WTC11 (cell line): ENCODE measurements around the gene ZNF740. TPM values are rescaled to one million over a fixed set of nuclear protein-coding genes. Genes with fewer than 3 reads are reported as not detected.

ENCODE experiments used
- ATAC-seq: fragments of 200-7000 bp; cut with Tn5 transposase; 2 replicates; pipeline ENCODE4 v1.10.0; 2021; ENCODE audit warnings: mild to moderate bottlenecking, moderate library complexity
- CTCF ChIA-PET: fragments of 300-600 bp; sonication (Branson Sonifier 250); formaldehyde crosslinking; loops from one replicate; lab custom pipeline; 2021; ENCODE audit warnings: antibody characterized with exemption; lab: Charles Lee
- POLR2A ChIA-PET: fragments of 350-600 bp; sonication (Branson Sonifier 250); formaldehyde crosslinking; loops from one replicate; lab custom pipeline; 2021; ENCODE audit warnings: antibody characterized with exemption; lab: Charles Lee
- DNase-seq: peaks from one replicate; pipeline ENCODE4 v3.0.0; 2021; ENCODE audit warnings: low spot score
- H3K27ac Mint-ChIP-seq: 2 replicates; pipeline ENCODE4 v1.8.0; 2021; ENCODE audit warnings: mixed read lengths
- H3K27me3 Mint-ChIP-seq: 2 replicates; pipeline ENCODE4 v1.8.0; 2021; ENCODE audit warnings: low read depth, mild to moderate bottlenecking, moderate library complexity, mixed read lengths
- H3K36me3 Mint-ChIP-seq: 2 replicates; pipeline ENCODE4 v1.8.0; 2021; ENCODE audit warnings: mixed read lengths
- H3K4me1 Mint-ChIP-seq: 2 replicates; pipeline ENCODE4 v1.8.0; 2022; ENCODE audit warnings: mixed read lengths
- H3K4me3 Mint-ChIP-seq: 2 replicates; pipeline ENCODE4 v1.8.0; 2021; ENCODE audit warnings: mild to moderate bottlenecking, moderate library complexity, mixed read lengths
- H3K9me3 Mint-ChIP-seq: 2 replicates; pipeline ENCODE4 v1.8.0; 2021; ENCODE audit warnings: mixed read lengths
- E2F5 ChIP-seq: sonication (generic); formaldehyde crosslinking; IDR thresholded peaks from 2 replicates; pipeline ENCODE4 v1.8.1; 2022; ENCODE audit warnings: mild to moderate bottlenecking, moderate library complexity, missing genetic modification reagents
- FOXP1 ChIP-seq: sonication (generic); formaldehyde crosslinking; IDR thresholded peaks from 2 replicates; pipeline ENCODE4 v1.8.0; 2022; ENCODE audit warnings: missing genetic modification reagents, mild to moderate bottlenecking, moderate library complexity, borderline replicate concordance
- IRF1 ChIP-seq: sonication (generic); formaldehyde crosslinking; IDR thresholded peaks from 2 replicates; pipeline ENCODE4 v1.8.0; 2023; ENCODE audit warnings: missing genetic modification reagents
- NFE2L1 ChIP-seq: sonication (generic); formaldehyde crosslinking; IDR thresholded peaks from 2 replicates; pipeline ENCODE4 v1.8.1; 2023; ENCODE audit warnings: missing genetic modification reagents
- OVOL2 ChIP-seq: fragments of 250-450 bp; sonication (Bioruptor Pico); IDR thresholded peaks from 2 replicates; pipeline ENCODE4 v1.9.0; 2021; ENCODE audit warnings: mild to moderate bottlenecking, borderline replicate concordance
- RELA ChIP-seq: sonication (generic); formaldehyde crosslinking; IDR thresholded peaks from 2 replicates; pipeline ENCODE4 v1.8.1; 2022; ENCODE audit warnings: missing genetic modification reagents, mild to moderate bottlenecking, borderline replicate concordance
- STAT6 ChIP-seq: sonication (generic); formaldehyde crosslinking; conservative IDR thresholded peaks from 2 replicates; pipeline ENCODE4 v1.8.1; 2023; ENCODE audit warnings: mild to moderate bottlenecking, low read depth, missing genetic modification reagents, moderate library complexity
- TCF7 ChIP-seq: sonication (generic); formaldehyde crosslinking; IDR thresholded peaks from 2 replicates; pipeline ENCODE4 v1.8.0; 2022; ENCODE audit warnings: mild to moderate bottlenecking, low read depth, missing genetic modification reagents, moderate library complexity
- USF2 ChIP-seq: sonication (generic); formaldehyde crosslinking; IDR thresholded peaks from 2 replicates; pipeline ENCODE4 v1.8.1; 2023; ENCODE audit warnings: mild to moderate bottlenecking, missing genetic modification reagents, moderate library complexity
- ZNF138 ChIP-seq: sonication (generic); formaldehyde crosslinking; conservative IDR thresholded peaks from 2 replicates; pipeline ENCODE4 v1.8.1; 2022; ENCODE audit warnings: mild to moderate bottlenecking, moderate library complexity, missing genetic modification reagents
- ZNF219 ChIP-seq: sonication (generic); formaldehyde crosslinking; IDR thresholded peaks from 2 replicates; pipeline ENCODE4 v1.8.0; 2023; ENCODE audit warnings: missing genetic modification reagents, mild to moderate bottlenecking, borderline replicate concordance
- ZNF396 ChIP-seq: fragments of 250-450 bp; sonication (Bioruptor Pico); IDR thresholded peaks from 2 replicates; pipeline ENCODE4 v1.8.0; 2021; ENCODE audit warnings: mild to moderate bottlenecking, moderate library complexity, borderline replicate concordance
- total RNA-seq: library from RNA; stranded (reverse); gene quantifications from 3 replicates; pipeline ENCODE4 v1.2.3, GENCODE V29; 2021
- TF ChIP-seq, protein P1 (sequence below): sonication (generic); formaldehyde crosslinking; IDR thresholded peaks from 2 replicates; pipeline ENCODE4 v1.8.0; 2022; ENCODE audit warnings: mild to moderate bottlenecking, missing genetic modification reagents
- TF ChIP-seq, protein P2 (sequence below): sonication (generic); formaldehyde crosslinking; IDR thresholded peaks from 2 replicates; pipeline ENCODE4 v1.8.0; 2022; ENCODE audit warnings: mild to moderate bottlenecking, missing genetic modification reagents
- TF ChIP-seq, protein P3 (sequence below): sonication (generic); formaldehyde crosslinking; IDR thresholded peaks from 2 replicates; pipeline ENCODE4 v1.8.0; 2022; ENCODE audit warnings: missing genetic modification reagents
- TF ChIP-seq, protein P4 (sequence below): sonication (generic); formaldehyde crosslinking; IDR thresholded peaks from 2 replicates; pipeline ENCODE4 v1.8.1; 2023; ENCODE audit warnings: mild to moderate bottlenecking, missing genetic modification reagents
- TF ChIP-seq, protein P5 (sequence below): sonication (generic); formaldehyde crosslinking; IDR thresholded peaks from 2 replicates; pipeline ENCODE4 v1.8.1; 2022; ENCODE audit warnings: low read depth, mild to moderate bottlenecking, moderate library complexity, missing genetic modification reagents, borderline replicate concordance

The ZNF740 gene
- total RNA-seq, 1 experiment from 2014 or later: 26.6 TPM

- TF ChIP-seq, protein P1, sequence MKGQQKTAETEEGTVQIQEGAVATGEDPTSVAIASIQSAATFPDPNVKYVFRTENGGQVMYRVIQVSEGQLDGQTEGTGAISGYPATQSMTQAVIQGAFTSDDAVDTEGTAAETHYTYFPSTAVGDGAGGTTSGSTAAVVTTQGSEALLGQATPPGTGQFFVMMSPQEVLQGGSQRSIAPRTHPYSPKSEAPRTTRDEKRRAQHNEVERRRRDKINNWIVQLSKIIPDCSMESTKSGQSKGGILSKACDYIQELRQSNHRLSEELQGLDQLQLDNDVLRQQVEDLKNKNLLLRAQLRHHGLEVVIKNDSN (CRISPR knock-in tag): no peak
- no peak for TF ChIP-seq RELA (CRISPR knock-in tag)
- TF ChIP-seq NFE2L1: no peak
- TF ChIP-seq ZNF219 (CRISPR knock-in tag): no peak
- TF ChIP-seq, protein P2, sequence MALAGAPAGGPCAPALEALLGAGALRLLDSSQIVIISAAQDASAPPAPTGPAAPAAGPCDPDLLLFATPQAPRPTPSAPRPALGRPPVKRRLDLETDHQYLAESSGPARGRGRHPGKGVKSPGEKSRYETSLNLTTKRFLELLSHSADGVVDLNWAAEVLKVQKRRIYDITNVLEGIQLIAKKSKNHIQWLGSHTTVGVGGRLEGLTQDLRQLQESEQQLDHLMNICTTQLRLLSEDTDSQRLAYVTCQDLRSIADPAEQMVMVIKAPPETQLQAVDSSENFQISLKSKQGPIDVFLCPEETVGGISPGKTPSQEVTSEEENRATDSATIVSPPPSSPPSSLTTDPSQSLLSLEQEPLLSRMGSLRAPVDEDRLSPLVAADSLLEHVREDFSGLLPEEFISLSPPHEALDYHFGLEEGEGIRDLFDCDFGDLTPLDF: no peak
- no peak for TF ChIP-seq ZNF138
- TF ChIP-seq OVOL2 (CRISPR knock-in tag): no peak
- no peak for TF ChIP-seq IRF1 (CRISPR knock-in tag)
- no peak for TF ChIP-seq USF2 (CRISPR knock-in tag)
- TF ChIP-seq, protein P3, sequence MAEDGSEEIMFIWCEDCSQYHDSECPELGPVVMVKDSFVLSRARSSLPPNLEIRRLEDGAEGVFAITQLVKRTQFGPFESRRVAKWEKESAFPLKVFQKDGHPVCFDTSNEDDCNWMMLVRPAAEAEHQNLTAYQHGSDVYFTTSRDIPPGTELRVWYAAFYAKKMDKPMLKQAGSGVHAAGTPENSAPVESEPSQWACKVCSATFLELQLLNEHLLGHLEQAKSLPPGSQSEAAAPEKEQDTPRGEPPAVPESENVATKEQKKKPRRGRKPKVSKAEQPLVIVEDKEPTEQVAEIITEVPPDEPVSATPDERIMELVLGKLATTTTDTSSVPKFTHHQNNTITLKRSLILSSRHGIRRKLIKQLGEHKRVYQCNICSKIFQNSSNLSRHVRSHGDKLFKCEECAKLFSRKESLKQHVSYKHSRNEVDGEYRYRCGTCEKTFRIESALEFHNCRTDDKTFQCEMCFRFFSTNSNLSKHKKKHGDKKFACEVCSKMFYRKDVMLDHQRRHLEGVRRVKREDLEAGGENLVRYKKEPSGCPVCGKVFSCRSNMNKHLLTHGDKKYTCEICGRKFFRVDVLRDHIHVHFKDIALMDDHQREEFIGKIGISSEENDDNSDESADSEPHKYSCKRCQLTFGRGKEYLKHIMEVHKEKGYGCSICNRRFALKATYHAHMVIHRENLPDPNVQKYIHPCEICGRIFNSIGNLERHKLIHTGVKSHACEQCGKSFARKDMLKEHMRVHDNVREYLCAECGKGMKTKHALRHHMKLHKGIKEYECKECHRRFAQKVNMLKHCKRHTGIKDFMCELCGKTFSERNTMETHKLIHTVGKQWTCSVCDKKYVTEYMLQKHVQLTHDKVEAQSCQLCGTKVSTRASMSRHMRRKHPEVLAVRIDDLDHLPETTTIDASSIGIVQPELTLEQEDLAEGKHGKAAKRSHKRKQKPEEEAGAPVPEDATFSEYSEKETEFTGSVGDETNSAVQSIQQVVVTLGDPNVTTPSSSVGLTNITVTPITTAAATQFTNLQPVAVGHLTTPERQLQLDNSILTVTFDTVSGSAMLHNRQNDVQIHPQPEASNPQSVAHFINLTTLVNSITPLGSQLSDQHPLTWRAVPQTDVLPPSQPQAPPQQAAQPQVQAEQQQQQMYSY (CRISPR knock-in tag): no peak
- no peak for TF ChIP-seq E2F5
Measured at GRCh38 chr12:53179687-53180219, 769 bp upstream of the ZNF740 start (continued).

GRCh38 chr12:53180931-53181645, 566 bp downstream of the ZNF740 start:
- peak overlapping the region; percentile 84 for H3K27ac Mint-ChIP-seq
- ChIA-PET CTCF (interaction anchor here (0.9 to 3.4 kb wide), 22 partner anchors 8 to 171 kb away, joined by 3 to 37 read pairs (median 6); partner anchors contain the start of genes AAAS, ESPL1, IGFBP6 and MYG1), POLR2A (interaction anchor here (0.9 to 1.7 kb wide), 6 partner anchors 39 to 133 kb away, joined by 3 to 9 read pairs (median 3); partner anchors contain the start of genes PFDN5 and SPRYD3)
- peak overlapping the region; percentile 91 for H3K4me3 Mint-ChIP-seq
- DNase-seq: peak; percentile 77
- H3K9me3 Mint-ChIP-seq: no peaks in the 10 kb centered on the region
- H3K27me3 Mint-ChIP-seq: peaks cover 41% of the 10 kb centered on the region
- peaks cover 18% of the 10 kb centered on the region for H3K4me1 Mint-ChIP-seq
- ATAC-seq: peak; percentile 61
- peaks cover 33% of the 10 kb centered on the region for H3K36me3 Mint-ChIP-seq
- TF ChIP-seq NFE2L1 (no peak), ZNF396 (CRISPR knock-in tag) (no peak), FOXP1 (CRISPR knock-in tag) (peak; percentile 63), STAT6 (CRISPR knock-in tag) (0 out of 2 replicates have a peak, but pooled peaks have one; percentile 57), TCF7 (CRISPR knock-in tag) (no peak)
- TF ChIP-seq, protein P4, sequence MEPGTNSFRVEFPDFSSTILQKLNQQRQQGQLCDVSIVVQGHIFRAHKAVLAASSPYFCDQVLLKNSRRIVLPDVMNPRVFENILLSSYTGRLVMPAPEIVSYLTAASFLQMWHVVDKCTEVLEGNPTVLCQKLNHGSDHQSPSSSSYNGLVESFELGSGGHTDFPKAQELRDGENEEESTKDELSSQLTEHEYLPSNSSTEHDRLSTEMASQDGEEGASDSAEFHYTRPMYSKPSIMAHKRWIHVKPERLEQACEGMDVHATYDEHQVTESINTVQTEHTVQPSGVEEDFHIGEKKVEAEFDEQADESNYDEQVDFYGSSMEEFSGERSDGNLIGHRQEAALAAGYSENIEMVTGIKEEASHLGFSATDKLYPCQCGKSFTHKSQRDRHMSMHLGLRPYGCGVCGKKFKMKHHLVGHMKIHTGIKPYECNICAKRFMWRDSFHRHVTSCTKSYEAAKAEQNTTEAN: peak; percentile 56; the same call in 1 of the 2 replicates
- TF ChIP-seq, protein P5, sequence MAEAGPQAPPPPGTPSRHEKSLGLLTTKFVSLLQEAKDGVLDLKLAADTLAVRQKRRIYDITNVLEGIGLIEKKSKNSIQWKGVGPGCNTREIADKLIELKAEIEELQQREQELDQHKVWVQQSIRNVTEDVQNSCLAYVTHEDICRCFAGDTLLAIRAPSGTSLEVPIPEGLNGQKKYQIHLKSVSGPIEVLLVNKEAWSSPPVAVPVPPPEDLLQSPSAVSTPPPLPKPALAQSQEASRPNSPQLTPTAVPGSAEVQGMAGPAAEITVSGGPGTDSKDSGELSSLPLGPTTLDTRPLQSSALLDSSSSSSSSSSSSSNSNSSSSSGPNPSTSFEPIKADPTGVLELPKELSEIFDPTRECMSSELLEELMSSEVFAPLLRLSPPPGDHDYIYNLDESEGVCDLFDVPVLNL (CRISPR knock-in tag): peak; percentile 58; the same call in 1 of the 2 replicates
